Vagina (tissue), 2 donors: Measurements from ENCODE around the gene PTPRN2. TPM values are rescaled to one million over a fixed set of nuclear protein-coding genes. Genes with fewer than 3 reads are reported as not detected.
"Not testable (repeated sequence)": the region's sequence is repeated elsewhere in the genome, so short reads cannot be mapped to it uniquely, and the experiment has no call there.

ENCODE experiments used
- DNase-seq, 2 donors: peaks; one replicate each; pipeline ENCODE4 v3.0.0-alpha.2; 2017; ENCODE audit errors: extremely low spot score in 2 of 2
- H3K27ac ChIP-seq: fragments of 200-600 bp; sonication (generic); one replicate; pipeline ENCODE4 v1.5.1; 2019
- H3K27me3 ChIP-seq: fragments of 200-600 bp; sonication (generic); one replicate; pipeline ENCODE4 v1.5.1; 2019
- H3K36me3 ChIP-seq, 2 donors: fragments of 200-600 bp; sonication (generic); one replicate each; pipeline ENCODE4 v1.5.1; 2017 to 2019
- H3K4me1 ChIP-seq: fragments of 200-600 bp; sonication (generic); one replicate; pipeline ENCODE4 v1.5.1; 2019
- H3K4me3 ChIP-seq, 2 donors: fragments of 200-600 bp; sonication (generic); 1 replicate in 1 of 2; 2 replicates in 1 of 2; pipeline ENCODE4 v1.5.1; 2016 to 2019
- H3K9me3 ChIP-seq: fragments of 200-600 bp; sonication (generic); one replicate; pipeline ENCODE4 v1.5.1; 2019
- POLR2A ChIP-seq, 2 donors: fragments of 450-650 bp; IDR thresholded peaks; one replicate each; pipeline ENCODE4 v1.6.1; 2017; ENCODE audit warnings: antibody characterized with exemption in 2 of 2, mild to moderate bottlenecking in 2 of 2, moderate library complexity in 2 of 2
- POLR2AphosphoS5 ChIP-seq, 2 donors: sonication (generic); formaldehyde crosslinking; IDR thresholded peaks; one replicate each; pipeline ENCODE4 v1.9.0; 2017; ENCODE audit warnings: antibody characterized with exemption in 2 of 2, mild to moderate bottlenecking in 2 of 2, low read depth in 1 of 2; ENCODE audit not compliant: insufficient read depth in 1 of 2
- intact Hi-C: fragments of 100-400 bp; cut with DNase I; formaldehyde crosslinking; loops from one replicate; pipeline ENCODE4 v1.15.1; 2023
- total RNA-seq: library from RNA; depleted of rRNA; stranded (reverse); fragments of >200 nt; gene quantifications from one replicate; pipeline ENCODE4 v1.2.3, GENCODE V29; 2016
- TF ChIP-seq, protein P1 (sequence below), 3 experiments: fragments of 450-650 bp in 2 of 3; fragments of 200-600 bp in 1 of 3; sonication (generic) in 1 of 3; IDR thresholded peaks; one replicate each; pipeline ENCODE4 v1.5.1; 2017 to 2019; ENCODE audit warnings: antibody characterized with exemption in 3 of 3, mild to moderate bottlenecking in 2 of 3, moderate library complexity in 2 of 3

The PTPRN2 gene
- total RNA-seq, 1 donor from 2014 or later, result 7.4 TPM

DNA sequence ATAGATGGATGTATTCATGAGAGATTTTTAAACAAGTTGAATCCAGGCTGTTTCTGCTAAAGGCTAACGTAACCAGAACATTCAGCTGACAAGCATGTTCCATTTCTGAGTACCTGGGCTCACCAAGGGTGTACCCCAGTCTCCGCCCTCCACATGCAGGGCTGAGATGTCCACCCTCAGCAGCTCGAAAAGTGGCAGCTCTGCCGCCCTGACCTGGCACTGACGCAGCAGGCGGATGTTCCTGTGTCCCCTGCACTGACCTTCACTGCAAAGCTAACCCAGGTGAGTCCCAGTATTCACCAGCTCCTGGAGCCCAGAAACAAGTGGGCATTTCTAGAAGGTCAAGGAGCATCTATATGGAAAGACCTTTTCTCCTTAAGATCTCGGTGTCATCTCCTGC lies 437.4 kb downstream of the PTPRN2 start:
- H3K9me3 ChIP-seq, result no peaks in the 10 kb centered on the region
- no peak overlapping the region for H3K4me3 ChIP-seq

DNA sequence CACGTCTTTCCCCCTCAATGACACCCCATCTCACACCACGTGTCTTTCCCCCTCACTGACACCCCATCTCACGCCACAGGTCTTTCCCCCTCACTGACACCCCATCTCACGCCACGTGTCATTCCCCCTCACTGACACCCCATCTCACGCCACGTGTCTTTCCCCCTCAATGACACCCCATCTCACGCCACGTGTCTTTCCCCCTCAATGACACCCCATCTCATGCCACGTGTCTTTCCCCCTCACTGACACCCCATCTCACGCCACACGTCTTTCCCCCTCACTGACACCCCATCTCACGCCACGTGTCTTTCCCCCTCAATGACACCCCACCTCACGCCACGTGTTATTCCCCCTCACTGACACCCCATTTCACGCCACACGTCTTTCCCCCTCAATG lies 440.2 kb downstream of the PTPRN2 start:
- DNase-seq, H3K4me1 ChIP-seq, intact Hi-C loops, H3K4me3 ChIP-seq, H3K9me3 ChIP-seq, H3K27me3 ChIP-seq, H3K36me3 ChIP-seq, H3K27ac ChIP-seq: not testable (repeated sequence)

More for the DNA sequence above, 437.4 kb downstream of the PTPRN2 start:
- Histone ChIP-seq H3K27me3 (no peaks in the 10 kb centered on the region), H3K4me1 (no peaks in the 10 kb centered on the region), H3K36me3 (no peaks in the 10 kb centered on the region), H3K27ac (no peak overlapping the region)
- TF ChIP-seq POLR2AphosphoS5 (IDR thresholded peaks at IDR 0.05; ENCODE audit: insufficient read depth in 1 of 2, low read depth in 1 of 2) (no peak), POLR2A (IDR thresholded peaks at IDR 0.05) (no peak)
- TF ChIP-seq, protein P1, sequence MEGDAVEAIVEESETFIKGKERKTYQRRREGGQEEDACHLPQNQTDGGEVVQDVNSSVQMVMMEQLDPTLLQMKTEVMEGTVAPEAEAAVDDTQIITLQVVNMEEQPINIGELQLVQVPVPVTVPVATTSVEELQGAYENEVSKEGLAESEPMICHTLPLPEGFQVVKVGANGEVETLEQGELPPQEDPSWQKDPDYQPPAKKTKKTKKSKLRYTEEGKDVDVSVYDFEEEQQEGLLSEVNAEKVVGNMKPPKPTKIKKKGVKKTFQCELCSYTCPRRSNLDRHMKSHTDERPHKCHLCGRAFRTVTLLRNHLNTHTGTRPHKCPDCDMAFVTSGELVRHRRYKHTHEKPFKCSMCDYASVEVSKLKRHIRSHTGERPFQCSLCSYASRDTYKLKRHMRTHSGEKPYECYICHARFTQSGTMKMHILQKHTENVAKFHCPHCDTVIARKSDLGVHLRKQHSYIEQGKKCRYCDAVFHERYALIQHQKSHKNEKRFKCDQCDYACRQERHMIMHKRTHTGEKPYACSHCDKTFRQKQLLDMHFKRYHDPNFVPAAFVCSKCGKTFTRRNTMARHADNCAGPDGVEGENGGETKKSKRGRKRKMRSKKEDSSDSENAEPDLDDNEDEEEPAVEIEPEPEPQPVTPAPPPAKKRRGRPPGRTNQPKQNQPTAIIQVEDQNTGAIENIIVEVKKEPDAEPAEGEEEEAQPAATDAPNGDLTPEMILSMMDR (IDR thresholded peaks at IDR 0.05), result no peak
- intact Hi-C loops, result no loop called here
- DNase-seq, result no peak

DNA sequence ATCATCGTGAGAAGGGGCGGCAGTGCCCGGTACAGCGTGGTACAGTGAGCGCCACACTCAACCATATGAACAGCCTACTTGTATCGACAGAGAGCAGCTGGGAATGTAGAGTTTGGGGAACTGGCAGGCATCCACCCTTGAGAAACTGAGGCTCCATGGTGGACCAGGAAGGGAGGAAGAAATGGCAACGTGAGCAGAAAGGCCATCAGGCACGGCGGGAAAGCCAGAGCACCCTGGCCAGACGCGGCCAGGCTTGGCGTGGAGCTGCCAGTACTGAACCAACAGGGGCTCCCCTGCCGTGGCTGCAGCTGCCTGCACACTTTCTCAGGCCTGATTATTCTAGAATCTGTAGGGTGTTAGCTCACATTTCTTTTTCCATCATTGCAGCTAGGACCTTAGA lies 442.3 kb downstream of the PTPRN2 start:
- DNase-seq, result no peak
- TF ChIP-seq POLR2A (IDR thresholded peaks at IDR 0.05) (no peak), POLR2AphosphoS5 (IDR thresholded peaks at IDR 0.05; ENCODE audit: insufficient read depth in 1 of 2, low read depth in 1 of 2) (no peak)
- TF ChIP-seq, protein P1 (IDR thresholded peaks at IDR 0.05), result no peak
- H3K9me3 ChIP-seq, result no peaks in the 10 kb centered on the region
- H3K27me3 ChIP-seq, result no peaks in the 10 kb centered on the region
- H3K36me3 ChIP-seq, result no peaks in the 10 kb centered on the region
- H3K27ac ChIP-seq, result no peak overlapping the region
- intact Hi-C loops, result no loop called here
- H3K4me3 ChIP-seq, result no peak overlapping the region
- no peaks in the 10 kb centered on the region for H3K4me1 ChIP-seq

DNA sequence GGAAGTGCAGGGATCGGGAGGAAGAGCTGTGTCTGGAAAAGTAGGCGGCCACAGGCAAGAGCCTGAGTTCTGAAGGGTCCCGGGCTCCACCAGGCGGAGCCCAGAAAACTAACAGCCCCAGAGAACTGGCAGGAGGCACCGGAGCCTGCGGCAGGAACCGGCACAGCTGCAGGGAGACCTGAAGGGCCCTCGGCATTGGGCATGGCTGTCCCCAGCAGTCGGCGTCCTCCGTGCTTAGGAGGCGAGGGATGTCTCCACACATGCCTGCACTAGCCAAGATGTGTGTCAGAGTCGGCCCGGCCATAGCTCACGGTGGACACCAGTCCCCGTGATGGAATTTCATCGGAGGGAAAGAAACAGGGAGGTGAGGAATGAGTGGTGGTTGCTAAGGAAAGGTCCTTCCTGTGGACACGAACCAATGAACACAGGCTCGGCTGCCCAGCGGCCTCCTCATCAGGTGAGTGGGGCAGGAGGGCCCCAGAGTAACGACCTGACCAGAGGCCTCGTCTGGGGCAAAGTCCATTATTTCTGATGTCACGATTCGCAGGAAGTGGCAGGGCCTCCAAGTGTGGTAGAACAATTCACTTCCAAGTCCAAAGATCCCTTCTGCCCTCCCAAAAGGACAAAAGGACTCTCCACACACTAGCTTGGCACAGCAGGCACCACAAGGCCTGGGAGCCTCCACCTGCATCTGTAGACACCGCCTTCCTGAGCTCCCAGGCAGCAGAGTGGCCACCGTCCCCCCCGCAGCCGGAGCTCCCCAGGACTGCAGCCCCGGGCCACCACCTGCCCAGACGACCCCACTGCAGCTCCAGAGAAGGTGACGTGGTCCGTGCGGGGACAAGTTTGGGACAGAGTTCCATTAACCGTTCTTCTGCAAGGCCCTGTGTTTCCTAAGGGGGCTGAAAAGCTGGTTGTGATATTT lies 444.2 kb downstream of the PTPRN2 start:
- intact Hi-C loops, result no loop called here
- no peaks in the 10 kb centered on the region for H3K27me3 ChIP-seq
- no peak overlapping the region for H3K4me3 ChIP-seq
- no peaks in the 10 kb centered on the region for H3K36me3 ChIP-seq
- TF ChIP-seq POLR2AphosphoS5 (IDR thresholded peaks at IDR 0.05; ENCODE audit: insufficient read depth in 1 of 2, low read depth in 1 of 2), result no peak
- no peak overlapping the region for H3K27ac ChIP-seq
- no peaks in the 10 kb centered on the region for H3K9me3 ChIP-seq
- DNase-seq, result no peak
- H3K4me1 ChIP-seq, result no peaks in the 10 kb centered on the region

DNA sequence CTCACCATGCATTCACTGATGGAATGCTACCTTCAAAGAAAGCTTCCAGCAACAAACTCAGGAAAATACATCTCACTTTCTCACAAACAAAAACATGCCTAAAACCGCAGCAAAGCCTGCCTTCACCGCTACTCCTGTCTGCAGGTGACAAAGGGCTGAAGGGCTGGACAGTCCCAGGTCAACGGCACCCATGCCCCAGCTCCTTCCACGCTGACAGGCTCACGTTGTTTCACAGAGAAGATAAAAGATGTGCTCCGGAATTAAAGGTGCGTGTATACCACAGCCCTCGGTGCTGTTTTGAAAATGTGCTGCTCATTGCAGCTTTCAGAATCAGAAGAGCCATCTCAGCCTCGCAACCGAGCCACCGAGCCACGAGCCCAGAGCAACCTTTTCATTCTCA lies 445.0 kb downstream of the PTPRN2 start:
- no peak for DNase-seq
- TF ChIP-seq, protein P1 (IDR thresholded peaks at IDR 0.05), result no peak
- TF ChIP-seq POLR2A (IDR thresholded peaks at IDR 0.05) (no peak), POLR2AphosphoS5 (IDR thresholded peaks at IDR 0.05; ENCODE audit: insufficient read depth in 1 of 2, low read depth in 1 of 2) (no peak)
- Histone ChIP-seq H3K27ac (no peak overlapping the region), H3K4me3 (no peak overlapping the region), H3K9me3 (no peaks in the 10 kb centered on the region), H3K36me3 (no peaks in the 10 kb centered on the region), H3K27me3 (no peaks in the 10 kb centered on the region), H3K4me1 (no peaks in the 10 kb centered on the region)
- intact Hi-C loops, result no loop called here

DNA sequence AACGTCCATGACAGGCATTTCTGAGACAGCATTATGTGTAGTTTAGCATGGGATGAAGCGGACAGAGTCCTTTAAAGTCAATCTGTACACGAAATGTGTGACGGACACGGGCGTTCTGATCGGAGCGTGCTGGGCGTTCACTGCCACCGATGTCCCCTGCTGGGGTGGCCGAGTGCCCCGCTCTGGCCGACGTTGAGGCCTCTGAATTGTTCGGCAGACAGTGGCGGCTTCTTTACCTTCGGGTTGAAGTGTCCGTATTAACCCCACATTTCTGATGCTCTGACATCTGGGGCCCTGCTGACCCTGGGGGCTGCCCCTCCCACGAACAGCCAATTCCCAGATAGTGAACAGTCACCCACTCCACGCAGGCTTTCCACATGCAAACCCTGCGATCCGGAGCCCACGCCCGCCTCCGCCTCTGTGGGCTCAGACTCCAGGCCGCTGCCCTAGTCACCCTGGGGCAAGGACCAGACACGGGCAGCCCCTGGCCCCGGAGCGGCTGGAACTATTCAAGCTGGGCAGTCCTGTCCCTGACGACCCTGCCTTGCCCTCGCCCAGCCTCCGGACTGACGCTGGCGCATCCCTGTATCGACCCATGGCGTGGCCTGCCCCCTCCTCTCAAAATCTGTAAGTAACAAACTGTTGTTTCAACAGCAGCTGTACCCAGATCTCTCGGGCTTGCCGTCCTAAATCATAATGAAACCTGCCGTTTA lies 445.7 kb downstream of the PTPRN2 start:
- no peak for DNase-seq
- no peak overlapping the region for H3K27ac ChIP-seq
- no peaks in the 10 kb centered on the region for H3K27me3 ChIP-seq
- intact Hi-C loops, result no loop called here
- H3K9me3 ChIP-seq, result no peaks in the 10 kb centered on the region
- H3K4me1 ChIP-seq, result no peaks in the 10 kb centered on the region
- H3K36me3 ChIP-seq, result no peaks in the 10 kb centered on the region
- H3K4me3 ChIP-seq, result no peak overlapping the region
- TF ChIP-seq POLR2AphosphoS5 (IDR thresholded peaks at IDR 0.05; ENCODE audit: insufficient read depth in 1 of 2, low read depth in 1 of 2) (no peak), POLR2A (IDR thresholded peaks at IDR 0.05) (no peak)
- TF ChIP-seq, protein P1 (IDR thresholded peaks at IDR 0.05), result no peak
